Hepatocyte (in vitro differentiated cells): ENCODE results near the gene CSTPP1. TPM values are rescaled to one million over a fixed set of nuclear protein-coding genes. Genes with fewer than 3 reads are reported as not detected.

Experiments used
- DNase-seq: peaks from one replicate; pipeline ENCODE4 v3.0.0-alpha.2; 2016; ENCODE audit warnings: low spot score
- H2AFZ ChIP-seq: fragments of 200-600 bp; sonication (generic); 2 replicates; pipeline ENCODE4 v1.6.0; 2016; ENCODE audit warnings: antibody characterized with exemption, mild to moderate bottlenecking
- H3K27ac ChIP-seq: fragments of 200-600 bp; sonication (generic); 2 replicates; pipeline ENCODE4 v1.5.1; 2016; ENCODE audit warnings: mild to moderate bottlenecking
- H3K27me3 ChIP-seq: fragments of 200-600 bp; sonication (generic); 2 replicates; pipeline ENCODE4 v1.6.1; 2016
- H3K36me3 ChIP-seq: fragments of 200-600 bp; sonication (generic); replicated peaks from 2 replicates; pipeline ENCODE4 v1.5.1; 2016; ENCODE audit warnings: low read depth; ENCODE audit not compliant: insufficient read depth
- H3K4me1 ChIP-seq: fragments of 200-600 bp; sonication (generic); 2 replicates; pipeline ENCODE4 v1.5.1; 2016; ENCODE audit warnings: mild to moderate bottlenecking, moderate library complexity; ENCODE audit not compliant: insufficient read depth
- H3K4me2 ChIP-seq: fragments of 200-600 bp; sonication (generic); 2 replicates; pipeline ENCODE4 v1.6.0; 2016
- H3K4me3 ChIP-seq: fragments of 200-600 bp; sonication (generic); 2 replicates; pipeline ENCODE4 v1.5.1; 2016; ENCODE audit warnings: mild to moderate bottlenecking
- H3K79me2 ChIP-seq: fragments of 200-600 bp; sonication (generic); 2 replicates; pipeline ENCODE4 v1.6.0; 2017; ENCODE audit warnings: mild to moderate bottlenecking
- H3K9me2 ChIP-seq: fragments of 200-600 bp; sonication (generic); replicated peaks from 2 replicates; pipeline ENCODE4 v1.6.0; 2017; ENCODE audit warnings: mild to moderate bottlenecking; ENCODE audit not compliant: insufficient read depth
- H3K9me3 ChIP-seq: fragments of 200-600 bp; sonication (generic); 2 replicates; pipeline ENCODE4 v1.5.1; 2016; ENCODE audit warnings: low read depth, mild to moderate bottlenecking
- H4K20me1 ChIP-seq: fragments of 200-600 bp; sonication (generic); 2 replicates; pipeline ENCODE4 v1.6.0; 2016; ENCODE audit warnings: mild to moderate bottlenecking; ENCODE audit not compliant: insufficient read depth, poor library complexity, severe bottlenecking
- EZH2 ChIP-seq: fragments of 200-600 bp; sonication (generic); IDR thresholded peaks from 2 replicates; pipeline ENCODE4 v1.6.1; 2016; ENCODE audit warnings: antibody characterized with exemption, mild to moderate bottlenecking, borderline replicate concordance
- EZH2phosphoT487 ChIP-seq: fragments of 200-600 bp; sonication (generic); IDR thresholded peaks from one replicate; pipeline ENCODE4 v1.6.1; 2018; ENCODE audit warnings: antibody characterized with exemption, mild to moderate bottlenecking, low read depth, moderate library complexity; ENCODE audit not compliant: unreplicated experiment, severe bottlenecking
- WGBS: methylation state at CpG from one replicate; pipeline ENCODE4 v1.1.6; 2016; ENCODE audit warnings: low lambda C conversion rate; ENCODE audit errors: missing lambda C conversion rate; 5-methylcytosine and 5-hydroxymethylcytosine counted together
- polyA plus RNA-seq: library from polyadenylated mRNA; unstranded; fragments of >200 nt; fragmentation: Nextera tagmentation; extraction: Ambion mirVana; gene quantifications from 2 replicates; pipeline ENCODE4 v1.2.1, GENCODE V29; 2016
- total RNA-seq: library from RNA; depleted of rRNA; stranded (reverse); fragments of >200 nt; gene quantifications from 2 replicates; pipeline ENCODE4 v1.2.3, GENCODE V29; 2014
- TF ChIP-seq, protein P1 (sequence below): fragments of 200-600 bp; sonication (generic); IDR thresholded peaks from 2 replicates; pipeline ENCODE4 v1.5.1; 2016; ENCODE audit warnings: antibody characterized with exemption, mild to moderate bottlenecking; ENCODE audit not compliant: poor library complexity

The CSTPP1 gene
- total and polyA plus RNA-seq, 2 experiments from 2014 or later = 23.0 to 44.3 TPM

DNA sequence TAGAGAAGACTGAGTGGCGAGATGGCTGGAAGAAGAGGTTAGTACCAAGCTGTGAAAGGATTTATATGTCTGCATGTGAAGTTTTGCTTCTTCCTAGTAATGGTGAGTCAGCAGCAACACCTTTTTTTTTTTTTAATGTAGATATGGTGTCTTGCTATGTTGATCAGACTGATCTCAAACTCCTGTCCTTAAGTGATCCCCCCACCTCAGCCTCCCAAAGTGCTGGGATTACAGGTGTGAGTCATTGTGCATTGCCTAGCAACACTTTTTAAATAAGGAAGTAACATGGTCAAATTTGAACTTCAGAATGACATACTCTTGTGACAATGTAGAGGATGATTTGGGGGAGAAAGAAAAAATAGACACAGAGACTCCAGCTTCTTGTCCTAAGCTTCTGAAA is 6.5 kb upstream of the CSTPP1 start:
- Histone ChIP-seq H3K4me1 (no peaks in the 10 kb centered on the region), H3K36me3 (no peaks in the 10 kb centered on the region), H4K20me1 (no peaks in the 10 kb centered on the region), H3K79me2 (no peaks in the 10 kb centered on the region), H3K27ac (peak overlapping the region; percentile 16), H3K9me3 (no peaks in the 10 kb centered on the region), H3K4me3 (no peak overlapping the region), H2AFZ (no peak overlapping the region), H3K27me3 (no peaks in the 10 kb centered on the region), H3K9me2 (no peaks in the 10 kb centered on the region), H3K4me2 (no peak overlapping the region)
- WGBS = 87% methylated on average over 1 of the region's 1 CpG
- TF ChIP-seq EZH2phosphoT487 (no peak), EZH2 (no peak)
- TF ChIP-seq, protein P1, sequence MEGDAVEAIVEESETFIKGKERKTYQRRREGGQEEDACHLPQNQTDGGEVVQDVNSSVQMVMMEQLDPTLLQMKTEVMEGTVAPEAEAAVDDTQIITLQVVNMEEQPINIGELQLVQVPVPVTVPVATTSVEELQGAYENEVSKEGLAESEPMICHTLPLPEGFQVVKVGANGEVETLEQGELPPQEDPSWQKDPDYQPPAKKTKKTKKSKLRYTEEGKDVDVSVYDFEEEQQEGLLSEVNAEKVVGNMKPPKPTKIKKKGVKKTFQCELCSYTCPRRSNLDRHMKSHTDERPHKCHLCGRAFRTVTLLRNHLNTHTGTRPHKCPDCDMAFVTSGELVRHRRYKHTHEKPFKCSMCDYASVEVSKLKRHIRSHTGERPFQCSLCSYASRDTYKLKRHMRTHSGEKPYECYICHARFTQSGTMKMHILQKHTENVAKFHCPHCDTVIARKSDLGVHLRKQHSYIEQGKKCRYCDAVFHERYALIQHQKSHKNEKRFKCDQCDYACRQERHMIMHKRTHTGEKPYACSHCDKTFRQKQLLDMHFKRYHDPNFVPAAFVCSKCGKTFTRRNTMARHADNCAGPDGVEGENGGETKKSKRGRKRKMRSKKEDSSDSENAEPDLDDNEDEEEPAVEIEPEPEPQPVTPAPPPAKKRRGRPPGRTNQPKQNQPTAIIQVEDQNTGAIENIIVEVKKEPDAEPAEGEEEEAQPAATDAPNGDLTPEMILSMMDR = no peak
- peak; percentile 51 for DNase-seq

DNA sequence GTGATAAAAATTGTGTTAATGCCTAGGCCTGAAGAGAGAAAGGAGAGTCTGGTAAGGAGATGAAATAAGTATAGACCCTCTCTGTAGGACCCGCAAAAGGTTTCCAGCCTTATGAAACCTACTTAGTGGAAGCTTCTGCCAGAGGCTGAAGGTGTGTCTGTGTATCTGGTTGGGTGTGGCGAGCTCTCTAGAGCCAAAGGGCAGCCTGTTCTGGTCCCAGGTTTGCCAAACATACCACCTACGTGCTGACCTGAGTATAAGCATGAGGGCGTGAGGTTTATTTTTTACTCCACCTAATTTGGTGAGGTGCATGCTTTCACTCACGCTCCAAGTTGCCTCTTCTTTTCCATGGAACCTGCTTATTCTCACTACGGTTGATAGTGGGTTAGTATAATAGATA is 5.6 kb downstream of the CSTPP1 start:
- DNase-seq = no peak
- TF ChIP-seq, protein P1 = no peak
- TF ChIP-seq EZH2 (no peak), EZH2phosphoT487 (no peak)
- Histone ChIP-seq H3K4me1 (peaks cover 10% of the 10 kb centered on the region), H3K4me2 (no peak overlapping the region), H3K4me3 (no peak overlapping the region), H3K79me2 (peaks cover 51% of the 10 kb centered on the region), H3K27ac (peak overlapping the region; percentile 30), H3K9me3 (no peaks in the 10 kb centered on the region), H2AFZ (no peak overlapping the region), H3K27me3 (no peaks in the 10 kb centered on the region), H3K36me3 (no peaks in the 10 kb centered on the region), H3K9me2 (no peaks in the 10 kb centered on the region), H4K20me1 (no peaks in the 10 kb centered on the region)
- WGBS = 83% methylated on average over 6 of the region's 6 CpGs

DNA sequence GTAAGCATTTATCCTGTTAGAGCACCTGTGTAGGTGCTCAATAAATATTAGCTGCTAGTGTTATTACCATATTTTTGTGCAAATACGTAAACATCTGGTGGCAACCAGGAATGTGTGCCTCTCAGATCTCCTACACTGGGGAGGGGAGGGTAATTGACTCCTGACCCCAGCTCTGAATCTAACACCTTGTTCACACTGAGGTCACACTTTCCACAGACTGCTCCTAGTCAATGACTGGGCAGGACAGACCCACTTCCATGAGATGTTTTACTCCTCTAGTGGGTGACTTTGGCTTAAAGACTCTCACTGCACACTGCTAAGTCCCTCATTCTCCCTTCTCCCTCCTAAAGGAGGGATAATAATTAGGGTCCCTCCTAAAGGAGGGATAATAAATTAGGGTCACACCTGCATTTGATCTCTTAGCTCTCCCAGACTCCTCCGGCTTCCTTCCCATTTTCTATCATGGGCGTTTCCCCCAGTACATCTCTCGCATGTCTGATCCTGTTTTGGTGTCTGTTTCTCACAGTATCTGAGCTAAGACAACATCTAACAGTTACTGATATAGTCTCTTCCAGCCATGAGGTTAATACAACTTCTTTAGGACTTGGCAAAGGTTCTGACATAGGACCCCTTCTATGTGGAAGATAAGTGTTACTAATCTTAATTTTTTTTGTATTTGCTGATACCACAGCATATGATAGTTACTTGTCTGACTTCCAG is 8.0 kb downstream of the CSTPP1 start:
- Histone ChIP-seq H3K4me2 (no peak overlapping the region), H3K79me2 (peaks cover 29% of the 10 kb centered on the region), H3K27me3 (no peaks in the 10 kb centered on the region), H3K27ac (no peak overlapping the region), H4K20me1 (no peaks in the 10 kb centered on the region), H2AFZ (no peak overlapping the region), H3K4me1 (peaks cover 25% of the 10 kb centered on the region), H3K4me3 (no peak overlapping the region), H3K36me3 (no peaks in the 10 kb centered on the region), H3K9me3 (no peaks in the 10 kb centered on the region), H3K9me2 (no peaks in the 10 kb centered on the region)
- TF ChIP-seq EZH2phosphoT487 (no peak), EZH2 (no peak)
- TF ChIP-seq, protein P1 = no peak
- WGBS = 93% methylated on average over 4 of the region's 4 CpGs
- no peak for DNase-seq
